Panc1 (cell line): Measurements from ENCODE around the gene TBC1D17.

Experiments
- CTCF ChIP-seq: fragments of 450-650 bp; IDR thresholded peaks from 2 replicates; pipeline ENCODE4 v1.5.1; 2017; ENCODE audit warnings: mild to moderate bottlenecking
- POLR2AphosphoS5 ChIP-seq: IDR thresholded peaks from 2 replicates; pipeline ENCODE4 v1.6.1; 2012; ENCODE audit warnings: mild to moderate bottlenecking, low read depth, low read length, moderate library complexity
- REST ChIP-seq, 2 experiments: IDR thresholded peaks; 2 replicates each; pipeline ENCODE4 v1.6.1; 2011 to 2012; ENCODE audit warnings: low read depth in 2 of 2, control low read depth in 1 of 2, low read length in 1 of 2, mild to moderate bottlenecking in 1 of 2, moderate library complexity in 1 of 2; ENCODE audit not compliant: insufficient read depth in 1 of 2
- SIN3A ChIP-seq: IDR thresholded peaks from 2 replicates; pipeline ENCODE4 v1.6.1; 2012; ENCODE audit warnings: low read depth, mild to moderate bottlenecking, low read length, moderate library complexity, borderline replicate concordance; ENCODE audit not compliant: insufficient read depth
- TCF7L2 ChIP-seq: IDR thresholded peaks from 2 replicates; pipeline ENCODE4 v1.6.1; 2011; ENCODE audit warnings: mild to moderate bottlenecking, low read depth, low read length, inconsistent platforms

- TF ChIP-seq CTCF: no peak
- no peak for TF ChIP-seq REST (IDR thresholded peaks at IDR 0.05; ENCODE audit: insufficient read depth in 1 of 2, low read depth in 2 of 2, low read length in 1 of 2)
- no peak; the same call in 1 of the 2 replicates for TF ChIP-seq TCF7L2
- no peak; the same call in 1 of the 2 replicates for TF ChIP-seq POLR2AphosphoS5
- TF ChIP-seq SIN3A: no peak
Observed at GRCh38 chr19:49877020-49877878, at the start of gene TBC1D17, which contains the start of gene AKT1S1.
